A673 (cell line): ENCODE data around the gene NR1I2. TPM values are rescaled to one million over a fixed set of nuclear protein-coding genes. Genes with fewer than 3 reads are reported as not detected.

Experiments
- BruUV-seq: library from RNA; stranded (reverse); fragments of 400-500 nt; replicated peaks from 2 replicates; lab custom pipeline; 2021; lab: Mats Ljungman, UMichigan
- CTCF ChIA-PET: fragments of 300-600 bp; sonication (Branson Sonifier 250); formaldehyde crosslinking; loops from one replicate; lab custom pipeline; 2022; ENCODE audit warnings: antibody characterized with exemption; lab: Charles Lee
- POLR2A ChIA-PET: fragments of 300-600 bp; sonication (Branson Sonifier 250); formaldehyde crosslinking; loops from one replicate; lab custom pipeline; 2022; ENCODE audit warnings: antibody characterized with exemption; ENCODE audit not compliant: low non-redundant PET; lab: Charles Lee
- DNase-seq: peaks from one replicate; pipeline ENCODE4 v3.0.0-alpha.2; 2015; ENCODE audit warnings: low spot score
- H3K27ac ChIP-seq: fragments of 200-600 bp; sonication (generic); 2 replicates; pipeline ENCODE4 v1.5.1; 2016; ENCODE audit warnings: mixed run types, low read depth, mild to moderate bottlenecking, mixed read lengths, antibody characterized with exemption, low read length; ENCODE audit not compliant: poor library complexity, severe bottlenecking
- H3K27me3 ChIP-seq: fragments of 200-600 bp; sonication (generic); replicated peaks from 2 replicates; pipeline ENCODE4 v1.6.1; 2017; ENCODE audit warnings: mixed run types, low read depth, mild to moderate bottlenecking, mixed read lengths, antibody characterized with exemption, low read length; ENCODE audit not compliant: insufficient read depth, poor library complexity
- H3K36me3 ChIP-seq: fragments of 200-600 bp; sonication (generic); 2 replicates; pipeline ENCODE4 v1.6.1; 2016; ENCODE audit warnings: mixed run types, mild to moderate bottlenecking, mixed read lengths, antibody characterized with exemption, low read length; ENCODE audit not compliant: insufficient read depth, poor library complexity, severe bottlenecking
- H3K4me1 ChIP-seq: fragments of 200-600 bp; sonication (generic); 2 replicates; pipeline ENCODE4 v1.6.1; 2017; ENCODE audit warnings: mixed run types, mild to moderate bottlenecking, mixed read lengths, antibody characterized with exemption, low read length; ENCODE audit not compliant: insufficient read depth, poor library complexity, severe bottlenecking
- H3K4me3 ChIP-seq: fragments of 200-600 bp; sonication (generic); 2 replicates; pipeline ENCODE4 v1.5.1; 2016; ENCODE audit warnings: low read depth, mixed run types, mild to moderate bottlenecking, mixed read lengths, low read length; ENCODE audit not compliant: poor library complexity, severe bottlenecking
- H3K9me3 ChIP-seq: fragments of 200-600 bp; sonication (generic); 2 replicates; pipeline ENCODE4 v1.6.1; 2016; ENCODE audit warnings: mixed run types, low read depth, mild to moderate bottlenecking, mixed read lengths, antibody characterized with exemption, low read length; ENCODE audit not compliant: poor library complexity, severe bottlenecking
- CTCF ChIP-seq: fragments of 300-800, 200-600 bp; sonication (generic); conservative IDR thresholded peaks from 2 replicates; pipeline ENCODE4 v1.5.1; 2017; ENCODE audit warnings: low read depth, mild to moderate bottlenecking, antibody characterized with exemption, low read length, moderate library complexity, mixed read lengths
- EZH2 ChIP-seq: fragments of 200-600 bp; sonication (generic); IDR thresholded peaks from 2 replicates; pipeline ENCODE4 v1.6.1; 2017; ENCODE audit warnings: borderline replicate concordance, low read depth, mild to moderate bottlenecking, mixed read lengths, antibody characterized with exemption, low read length; ENCODE audit not compliant: poor library complexity, severe bottlenecking
- intact Hi-C: fragments of 100-400 bp; cut with micrococcal nuclease; formaldehyde crosslinking; loops from one replicate; pipeline ENCODE4 v1.10.0; 2022; ENCODE audit not compliant: unreplicated experiment
- total RNA-seq: library from RNA; stranded (reverse); gene quantifications from 2 replicates; pipeline ENCODE4 v1.2.3, GENCODE V29; 2021

The NR1I2 gene
- total RNA-seq, 1 experiment from 2014 or later: not detected

GRCh38 chr3:119818937-119819336, 37.0 kb downstream of the NR1I2 start:
- H3K36me3 ChIP-seq: no peaks in the 10 kb centered on the region
- no peak overlapping the region for H3K27ac ChIP-seq
- no peaks in the 10 kb centered on the region for H3K9me3 ChIP-seq
- TF ChIP-seq CTCF (no peak), EZH2 (no peak)
- no TSS peak for BruUV-seq
- no peak overlapping the region for H3K4me3 ChIP-seq
- intact Hi-C loops: no loop called here
- no peak for DNase-seq
- no peaks in the 10 kb centered on the region for H3K27me3 ChIP-seq
- POLR2A ChIA-PET: no interaction called here
- no peaks in the 10 kb centered on the region for H3K4me1 ChIP-seq
- CTCF ChIA-PET: no interaction called here

GRCh38 chr3:119819806-119820205, 37.9 kb downstream of the NR1I2 start:
- ChIA-PET POLR2A (no interaction called here), CTCF (interaction anchor here (0.6 kb wide), 1 partner anchor 374 kb away, joined by 3 read pairs; no protein-coding TSS in a partner anchor)
- no peak for DNase-seq

GRCh38 chr3:119825820-119826219, 43.9 kb downstream of the NR1I2 start:
- no peaks in the 10 kb centered on the region for H3K27me3 ChIP-seq
- no peaks in the 10 kb centered on the region for H3K9me3 ChIP-seq
- DNase-seq: no peak
- H3K27ac ChIP-seq: no peak overlapping the region
- no TSS peak for BruUV-seq
- H3K4me3 ChIP-seq: no peak overlapping the region
- no peaks in the 10 kb centered on the region for H3K4me1 ChIP-seq
- TF ChIP-seq CTCF (no peak), EZH2 (no peak)
- intact Hi-C loops: no loop called here
- ChIA-PET POLR2A (no interaction called here), CTCF (no interaction called here)
- H3K36me3 ChIP-seq: no peaks in the 10 kb centered on the region

More at GRCh38 chr3:119819806-119820205, 37.9 kb downstream of the NR1I2 start:
- no peaks in the 10 kb centered on the region for H3K9me3 ChIP-seq
- intact Hi-C loops: loop anchor here (5.0 kb wide), 1 partner anchor 367 kb away; no protein-coding TSS in a partner anchor
- no peaks in the 10 kb centered on the region for H3K27me3 ChIP-seq
- no peak overlapping the region for H3K27ac ChIP-seq
- no peaks in the 10 kb centered on the region for H3K4me1 ChIP-seq
- TF ChIP-seq EZH2 (no peak), CTCF (no peak)
- no TSS peak for BruUV-seq
- H3K4me3 ChIP-seq: no peak overlapping the region
- no peaks in the 10 kb centered on the region for H3K36me3 ChIP-seq
